ENCODE measurements around the gene TUT7. TPM values are rescaled to one million over a fixed set of nuclear protein-coding genes. Genes with fewer than 3 reads are reported as not detected.

Gene TUT7
- total and polyA plus RNA-seq, 2 experiments from 2014 or later, result 21.4 to 23.8 TPM

- peaks cover 14% of the 10 kb centered on the region; the same call in 1 of the 2 replicates for H3K4me1 ChIP-seq (ENCODE audit: insufficient read depth)
- no peak overlapping the region for H2AFZ ChIP-seq
- DNase-seq (ENCODE audit: low spot score) (no peak), ATAC-seq (no peak)
- H3K9me3 Mint-ChIP-seq, result no peaks in the 10 kb centered on the region
- H3K36me3 Mint-ChIP-seq (ENCODE audit: low read depth), result peaks cover 39% of the 10 kb centered on the region
- H3K4me3 ChIP-seq, result no peak overlapping the region
- peaks cover 6% of the 10 kb centered on the region; the same call in 2 of the 3 replicates for H3K4me1 Mint-ChIP-seq
- TF ChIP-seq ZNF462 (CRISPR knock-in tag; IDR thresholded peaks at IDR 0.05), result no peak
- no peak for TF ChIP-seq ZNF331 (CRISPR knock-in tag; IDR thresholded peaks at IDR 0.05; ENCODE audit: low read depth)
- TF ChIP-seq JUNB (IDR thresholded peaks at IDR 0.05; ENCODE audit: unreplicated experiment), result no peak
- TF ChIP-seq CREB1 (CRISPR knock-in tag; IDR thresholded peaks at IDR 0.05; ENCODE audit: low read depth), result no peak
- TF ChIP-seq POLR2AphosphoS5 (IDR thresholded peaks at IDR 0.05; ENCODE audit: low read depth), result no peak
- no peak for TF ChIP-seq EZH2phosphoT487 (IDR thresholded peaks at IDR 0.05; ENCODE audit: unreplicated experiment)
- no peak for TF ChIP-seq STAT1 (IDR thresholded peaks at IDR 0.05; ENCODE audit: unreplicated experiment)
- TF ChIP-seq, protein P1, sequence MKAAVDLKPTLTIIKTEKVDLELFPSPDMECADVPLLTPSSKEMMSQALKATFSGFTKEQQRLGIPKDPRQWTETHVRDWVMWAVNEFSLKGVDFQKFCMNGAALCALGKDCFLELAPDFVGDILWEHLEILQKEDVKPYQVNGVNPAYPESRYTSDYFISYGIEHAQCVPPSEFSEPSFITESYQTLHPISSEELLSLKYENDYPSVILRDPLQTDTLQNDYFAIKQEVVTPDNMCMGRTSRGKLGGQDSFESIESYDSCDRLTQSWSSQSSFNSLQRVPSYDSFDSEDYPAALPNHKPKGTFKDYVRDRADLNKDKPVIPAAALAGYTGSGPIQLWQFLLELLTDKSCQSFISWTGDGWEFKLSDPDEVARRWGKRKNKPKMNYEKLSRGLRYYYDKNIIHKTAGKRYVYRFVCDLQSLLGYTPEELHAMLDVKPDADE (IDR thresholded peaks at IDR 0.05), result no peak
- TF ChIP-seq, protein P2, sequence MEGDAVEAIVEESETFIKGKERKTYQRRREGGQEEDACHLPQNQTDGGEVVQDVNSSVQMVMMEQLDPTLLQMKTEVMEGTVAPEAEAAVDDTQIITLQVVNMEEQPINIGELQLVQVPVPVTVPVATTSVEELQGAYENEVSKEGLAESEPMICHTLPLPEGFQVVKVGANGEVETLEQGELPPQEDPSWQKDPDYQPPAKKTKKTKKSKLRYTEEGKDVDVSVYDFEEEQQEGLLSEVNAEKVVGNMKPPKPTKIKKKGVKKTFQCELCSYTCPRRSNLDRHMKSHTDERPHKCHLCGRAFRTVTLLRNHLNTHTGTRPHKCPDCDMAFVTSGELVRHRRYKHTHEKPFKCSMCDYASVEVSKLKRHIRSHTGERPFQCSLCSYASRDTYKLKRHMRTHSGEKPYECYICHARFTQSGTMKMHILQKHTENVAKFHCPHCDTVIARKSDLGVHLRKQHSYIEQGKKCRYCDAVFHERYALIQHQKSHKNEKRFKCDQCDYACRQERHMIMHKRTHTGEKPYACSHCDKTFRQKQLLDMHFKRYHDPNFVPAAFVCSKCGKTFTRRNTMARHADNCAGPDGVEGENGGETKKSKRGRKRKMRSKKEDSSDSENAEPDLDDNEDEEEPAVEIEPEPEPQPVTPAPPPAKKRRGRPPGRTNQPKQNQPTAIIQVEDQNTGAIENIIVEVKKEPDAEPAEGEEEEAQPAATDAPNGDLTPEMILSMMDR (conservative IDR thresholded peaks at IDR 0.05; ENCODE audit: low read depth in 2 of 2), result no peak
- no peak for TF ChIP-seq NANOG (IDR thresholded peaks at IDR 0.05; ENCODE audit: borderline replicate concordance)
- TF ChIP-seq, protein P3, sequence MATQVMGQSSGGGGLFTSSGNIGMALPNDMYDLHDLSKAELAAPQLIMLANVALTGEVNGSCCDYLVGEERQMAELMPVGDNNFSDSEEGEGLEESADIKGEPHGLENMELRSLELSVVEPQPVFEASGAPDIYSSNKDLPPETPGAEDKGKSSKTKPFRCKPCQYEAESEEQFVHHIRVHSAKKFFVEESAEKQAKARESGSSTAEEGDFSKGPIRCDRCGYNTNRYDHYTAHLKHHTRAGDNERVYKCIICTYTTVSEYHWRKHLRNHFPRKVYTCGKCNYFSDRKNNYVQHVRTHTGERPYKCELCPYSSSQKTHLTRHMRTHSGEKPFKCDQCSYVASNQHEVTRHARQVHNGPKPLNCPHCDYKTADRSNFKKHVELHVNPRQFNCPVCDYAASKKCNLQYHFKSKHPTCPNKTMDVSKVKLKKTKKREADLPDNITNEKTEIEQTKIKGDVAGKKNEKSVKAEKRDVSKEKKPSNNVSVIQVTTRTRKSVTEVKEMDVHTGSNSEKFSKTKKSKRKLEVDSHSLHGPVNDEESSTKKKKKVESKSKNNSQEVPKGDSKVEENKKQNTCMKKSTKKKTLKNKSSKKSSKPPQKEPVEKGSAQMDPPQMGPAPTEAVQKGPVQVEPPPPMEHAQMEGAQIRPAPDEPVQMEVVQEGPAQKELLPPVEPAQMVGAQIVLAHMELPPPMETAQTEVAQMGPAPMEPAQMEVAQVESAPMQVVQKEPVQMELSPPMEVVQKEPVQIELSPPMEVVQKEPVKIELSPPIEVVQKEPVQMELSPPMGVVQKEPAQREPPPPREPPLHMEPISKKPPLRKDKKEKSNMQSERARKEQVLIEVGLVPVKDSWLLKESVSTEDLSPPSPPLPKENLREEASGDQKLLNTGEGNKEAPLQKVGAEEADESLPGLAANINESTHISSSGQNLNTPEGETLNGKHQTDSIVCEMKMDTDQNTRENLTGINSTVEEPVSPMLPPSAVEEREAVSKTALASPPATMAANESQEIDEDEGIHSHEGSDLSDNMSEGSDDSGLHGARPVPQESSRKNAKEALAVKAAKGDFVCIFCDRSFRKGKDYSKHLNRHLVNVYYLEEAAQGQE (IDR thresholded peaks at IDR 0.05; ENCODE audit: unreplicated experiment), result no peak
- TF ChIP-seq EZH2 (IDR thresholded peaks at IDR 0.05; ENCODE audit: low read depth, unreplicated experiment), result no peak
- TF ChIP-seq ZNF114 (CRISPR knock-in tag; IDR thresholded peaks at IDR 0.05), result no peak
- H3K27ac ChIP-seq (ENCODE audit: low read depth), result no peak overlapping the region
- no peaks in the 10 kb centered on the region for H3K27me3 ChIP-seq (ENCODE audit: insufficient read depth)
- no peak overlapping the region for H3K4me3 Mint-ChIP-seq
- H3K9me2 ChIP-seq (ENCODE audit: insufficient read depth), result no peaks in the 10 kb centered on the region
- H4K20me1 ChIP-seq (replicated peaks; ENCODE audit: insufficient read depth), result peaks cover 6% of the 10 kb centered on the region; the same call in 1 of the 2 replicates
- H3K36me3 ChIP-seq (ENCODE audit: insufficient read depth), result peaks cover 17% of the 10 kb centered on the region; the same call in 1 of the 2 replicates
- peaks cover 11% of the 10 kb centered on the region for H3K79me2 ChIP-seq (replicated peaks; ENCODE audit: insufficient read depth)
- H3F3A ChIP-seq (replicated peaks; ENCODE audit: low read depth), result no peaks in the 10 kb centered on the region
- H3K27ac Mint-ChIP-seq, result no peak overlapping the region
- no peaks in the 10 kb centered on the region for H3K27me3 Mint-ChIP-seq (ENCODE audit: insufficient read depth, low read depth, poor library complexity)
- H3K4me2 ChIP-seq, result no peak overlapping the region
These were observed 11.9 kb downstream of the TUT7 start for GRCh38 chr9:86342269-86342668.

All from GM23338 (cell line).